HG03378 (cell line): ENCODE measurements around the gene BCL3.

ENCODE experiments used
- ATAC-seq: cut with Tn5 transposase; IDR thresholded peaks from one replicate; pipeline ENCODE4 v1.9.1; 2021; ENCODE audit warnings: mild to moderate bottlenecking, moderate library complexity; ENCODE audit not compliant: unreplicated experiment

Gene BCL3

GRCh38 chr19:44740351-44740824 lies 8.1 kb upstream of the BCL3 start:
- ATAC-seq: no peak

GRCh38 chr19:44741258-44741731 lies 7.2 kb upstream of the BCL3 start:
- no peak for ATAC-seq

- no peak for ATAC-seq
These were observed 6.6 kb upstream of the BCL3 start for GRCh38 chr19:44741841-44742329.

GRCh38 chr19:44742330-44743061 lies 6.0 kb upstream of the BCL3 start:
- no peak for ATAC-seq

GRCh38 chr19:44744871-44745332 lies 3.6 kb upstream of the BCL3 start:
- ATAC-seq: no peak

- ATAC-seq: no peak
These were observed 3.1 kb upstream of the BCL3 start for GRCh38 chr19:44745341-44745831.

- no peak for ATAC-seq
These were observed 2.5 kb upstream of the BCL3 start for GRCh38 chr19:44745887-44746600.

- ATAC-seq: no peak
These were observed 1.9 kb upstream of the BCL3 start for GRCh38 chr19:44746616-44746945.

GRCh38 chr19:44746946-44747738 lies 1.4 kb upstream of the BCL3 start:
- no peak for ATAC-seq

- no peak for ATAC-seq
These were observed 626 bp upstream of the BCL3 start for GRCh38 chr19:44747739-44748425.

GRCh38 chr19:44749292-44749691 lies 784 bp downstream of the BCL3 start:
- no peak for ATAC-seq

- no peak for ATAC-seq
These were observed 1.5 kb downstream of the BCL3 start for GRCh38 chr19:44749994-44750393.

- no peak for ATAC-seq
These were observed 3.8 kb downstream of the BCL3 start for GRCh38 chr19:44752123-44752815.

GRCh38 chr19:44752816-44753625 lies 4.5 kb downstream of the BCL3 start:
- ATAC-seq: peak; percentile 54

- no peak for ATAC-seq
These were observed 5.1 kb downstream of the BCL3 start for GRCh38 chr19:44753626-44753931.

- no peak for ATAC-seq
These were observed 5.6 kb downstream of the BCL3 start for GRCh38 chr19:44753932-44754749.

- no peak for ATAC-seq
These were observed 6.2 kb downstream of the BCL3 start for GRCh38 chr19:44754750-44755080.

GRCh38 chr19:44755219-44755618 lies 6.7 kb downstream of the BCL3 start:
- ATAC-seq: no peak
